Liver (tissue), 9 donors: Measurements from ENCODE around the gene PXYLP1. TPM values are rescaled to one million over a fixed set of nuclear protein-coding genes. Genes with fewer than 3 reads are reported as not detected.

Experiments used
- DNase-seq: peaks from one replicate; pipeline ENCODE4 v3.0.0-alpha.2; 2017; ENCODE audit warnings: low spot score
- H3K27ac ChIP-seq, 2 donors: one replicate each; pipeline ENCODE4 v1.7.0; 2013; ENCODE audit warnings: inconsistent platforms in 2 of 2, low read length in 2 of 2, control low read depth in 1 of 2, low read depth in 1 of 2, mild to moderate bottlenecking in 1 of 2
- H3K27me3 ChIP-seq, 4 donors: one replicate each; pipeline versions ENCODE4 v1.6.1 to v1.7.0; 2013; ENCODE audit warnings: low read length in 3 of 4, inconsistent platforms in 1 of 4, mild to moderate bottlenecking in 1 of 4, moderate library complexity in 1 of 4; ENCODE audit not compliant: control insufficient read depth in 4 of 4, insufficient read depth in 4 of 4
- H3K36me3 ChIP-seq, 4 donors: one replicate each; pipeline versions ENCODE4 v1.6.1 to v1.7.0; 2013; ENCODE audit warnings: low read length in 3 of 4, mild to moderate bottlenecking in 3 of 4, low read depth in 1 of 4, moderate library complexity in 1 of 4; ENCODE audit not compliant: control insufficient read depth in 4 of 4, insufficient read depth in 3 of 4
- H3K4me1 ChIP-seq, 4 donors: one replicate each; pipeline versions ENCODE4 v1.6.1 to v1.7.0; 2013; ENCODE audit warnings: low read length in 3 of 4, mild to moderate bottlenecking in 3 of 4, moderate library complexity in 1 of 4; ENCODE audit not compliant: control insufficient read depth in 4 of 4, insufficient read depth in 4 of 4
- H3K4me3 ChIP-seq, 3 donors: one replicate each; pipeline versions ENCODE4 v1.6.1 to v1.7.0; 2013; ENCODE audit warnings: low read length in 3 of 3, control low read depth in 1 of 3, low read depth in 1 of 3, mild to moderate bottlenecking in 1 of 3
- H3K9ac ChIP-seq, 2 donors: one replicate each; pipeline ENCODE4 v1.7.0; 2013; ENCODE audit warnings: low read length in 2 of 2, mild to moderate bottlenecking in 2 of 2, moderate library complexity in 2 of 2, control low read depth in 1 of 2, low read depth in 1 of 2
- H3K9me3 ChIP-seq, 4 donors: one replicate each; pipeline versions ENCODE4 v1.6.1 to v1.7.0; 2013; ENCODE audit warnings: low read length in 3 of 4; ENCODE audit not compliant: control insufficient read depth in 4 of 4
- EGR1 ChIP-seq, 2 donors: IDR thresholded peaks; 2 replicates each; pipeline ENCODE4 v1.6.1; 2016 to 2018; ENCODE audit warnings: antibody characterized with exemption in 2 of 2, low read depth in 2 of 2
- FOXA1 ChIP-seq: IDR thresholded peaks from 2 replicates; pipeline ENCODE4 v1.6.1; 2016; ENCODE audit warnings: antibody characterized with exemption
- FOXA2 ChIP-seq: IDR thresholded peaks from 2 replicates; pipeline ENCODE4 v1.6.1; 2016; ENCODE audit warnings: antibody characterized with exemption
- GABPA ChIP-seq, 2 donors: IDR thresholded peaks in 1 of 2; conservative IDR thresholded peaks in 1 of 2; 2 replicates each; pipeline ENCODE4 v1.6.1; 2016; ENCODE audit warnings: antibody characterized with exemption in 2 of 2, mild to moderate bottlenecking in 1 of 2, moderate library complexity in 1 of 2
- HNF4A ChIP-seq, 2 donors: conservative IDR thresholded peaks; 2 replicates each; pipeline ENCODE4 v1.6.1; 2016; ENCODE audit warnings: antibody characterized with exemption in 2 of 2, mild to moderate bottlenecking in 2 of 2
- HNF4G ChIP-seq: IDR thresholded peaks from 2 replicates; pipeline ENCODE4 v1.6.1; 2016; ENCODE audit warnings: antibody characterized with exemption
- JUND ChIP-seq, 2 donors: IDR thresholded peaks; 2 replicates each; pipeline ENCODE4 v1.6.1; 2016; ENCODE audit warnings: antibody characterized with exemption in 2 of 2
- NR2F2 ChIP-seq: IDR thresholded peaks from 2 replicates; pipeline ENCODE4 v1.6.1; 2016; ENCODE audit warnings: antibody characterized with exemption
- RAD21 ChIP-seq, 2 donors: IDR thresholded peaks; 2 replicates each; pipeline ENCODE4 v1.6.1; 2016; ENCODE audit warnings: antibody characterized with exemption in 2 of 2, mild to moderate bottlenecking in 2 of 2
- RXRA ChIP-seq, 2 donors: IDR thresholded peaks; 2 replicates each; pipeline ENCODE4 v1.6.1; 2017 to 2018; ENCODE audit warnings: antibody characterized with exemption in 2 of 2, mild to moderate bottlenecking in 1 of 2
- SP1 ChIP-seq: IDR thresholded peaks from 2 replicates; pipeline ENCODE4 v1.6.1; 2018; ENCODE audit warnings: antibody characterized with exemption, mild to moderate bottlenecking
- TAF1 ChIP-seq: conservative IDR thresholded peaks from 2 replicates; pipeline ENCODE4 v1.6.1; 2016; ENCODE audit warnings: antibody characterized with exemption, mild to moderate bottlenecking
- YY1 ChIP-seq: IDR thresholded peaks from 2 replicates; pipeline ENCODE4 v1.6.1; 2016; ENCODE audit warnings: antibody characterized with exemption, mild to moderate bottlenecking
- WGBS: extraction: QIAGEN DNeasy Blood & Tissue Kit; methylation state at CpG from one replicate; pipeline ENCODE4 v1.1.7; 2013; 5-methylcytosine and 5-hydroxymethylcytosine counted together
- polyA plus RNA-seq, 2 donors: library from polyadenylated mRNA; stranded (reverse) in 1 of 2; unstranded in 1 of 2; fragments of 200-250 nt in 1 of 2; fragments of >200 nt in 1 of 2; fragmentation: Nextera tagmentation in 1 of 2; extraction: Ambion mirVana in 1 of 2; gene quantifications; one replicate each; pipeline versions ENCODE4 v1.2.1 to v1.2.3, GENCODE V29; 2013 to 2015
- total RNA-seq, 2 donors: library from RNA; depleted of rRNA; stranded (reverse); fragments of >200 nt; gene quantifications; one replicate each; pipeline ENCODE4 v1.2.3, GENCODE V29; 2014
- TF ChIP-seq, protein P1 (sequence below): IDR thresholded peaks from 2 replicates; pipeline ENCODE4 v1.6.1; 2016; ENCODE audit warnings: antibody characterized with exemption, mild to moderate bottlenecking
- TF ChIP-seq, protein P2 (sequence below): IDR thresholded peaks from 2 replicates; pipeline ENCODE4 v1.6.1; 2016; ENCODE audit warnings: antibody characterized with exemption
- TF ChIP-seq, protein P3 (sequence below): fragments of 150-350 bp; IDR thresholded peaks from 2 replicates; pipeline ENCODE4 v1.5.1; 2017; ENCODE audit warnings: improper control_type of control experiment, low read depth, low read length; ENCODE audit not compliant: missing input control
- donor health status: healthy.
- donor health status: healthy.
- donor health status: healthy.
- donor health status: healthy.
- donor health status: healthy.

PXYLP1 gene
- total and polyA plus RNA-seq, 4 donors: 1.1 to 5.3 (median 3.1) TPM

DNA sequence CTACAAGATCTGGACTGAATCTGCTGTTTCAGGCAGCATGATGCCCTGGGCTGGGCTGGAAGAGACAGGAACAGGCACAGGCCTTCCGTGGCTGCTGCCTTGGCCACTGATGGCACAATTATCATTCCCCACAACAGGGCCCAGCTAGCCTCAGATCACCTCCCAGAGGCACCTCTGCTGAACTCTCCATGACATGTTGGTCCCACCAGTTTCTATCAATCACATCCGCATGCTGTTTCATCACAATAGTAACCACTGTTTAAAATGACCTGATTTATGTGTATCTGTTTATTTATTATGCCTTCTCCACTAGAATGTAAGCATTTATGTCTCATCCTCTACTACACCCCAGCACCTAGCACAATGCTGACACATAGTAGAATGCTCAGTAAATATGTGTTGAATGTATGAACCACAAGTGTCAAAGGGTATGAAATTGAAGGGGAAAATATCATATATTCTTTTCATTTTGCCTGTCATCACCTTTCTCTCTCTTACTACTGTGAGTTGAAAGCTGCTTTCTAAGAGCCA lies 104.0 kb downstream of the PXYLP1 start:
- Histone ChIP-seq H3K4me1 (peaks cover 0 to 12% (median 3%) of the 10 kb centered on the region in 4 donors), H3K36me3 (no peaks in the 10 kb centered on the region), H3K4me3 (no peak overlapping the region), H3K27ac (no peak overlapping the region), H3K27me3 (no peaks in the 10 kb centered on the region), H3K9ac (no peak overlapping the region), H3K9me3 (no peaks in the 10 kb centered on the region)
- WGBS: 94% methylated on average over 2 of the region's 2 CpGs
- DNase-seq: no peak
- TF ChIP-seq, protein P1, sequence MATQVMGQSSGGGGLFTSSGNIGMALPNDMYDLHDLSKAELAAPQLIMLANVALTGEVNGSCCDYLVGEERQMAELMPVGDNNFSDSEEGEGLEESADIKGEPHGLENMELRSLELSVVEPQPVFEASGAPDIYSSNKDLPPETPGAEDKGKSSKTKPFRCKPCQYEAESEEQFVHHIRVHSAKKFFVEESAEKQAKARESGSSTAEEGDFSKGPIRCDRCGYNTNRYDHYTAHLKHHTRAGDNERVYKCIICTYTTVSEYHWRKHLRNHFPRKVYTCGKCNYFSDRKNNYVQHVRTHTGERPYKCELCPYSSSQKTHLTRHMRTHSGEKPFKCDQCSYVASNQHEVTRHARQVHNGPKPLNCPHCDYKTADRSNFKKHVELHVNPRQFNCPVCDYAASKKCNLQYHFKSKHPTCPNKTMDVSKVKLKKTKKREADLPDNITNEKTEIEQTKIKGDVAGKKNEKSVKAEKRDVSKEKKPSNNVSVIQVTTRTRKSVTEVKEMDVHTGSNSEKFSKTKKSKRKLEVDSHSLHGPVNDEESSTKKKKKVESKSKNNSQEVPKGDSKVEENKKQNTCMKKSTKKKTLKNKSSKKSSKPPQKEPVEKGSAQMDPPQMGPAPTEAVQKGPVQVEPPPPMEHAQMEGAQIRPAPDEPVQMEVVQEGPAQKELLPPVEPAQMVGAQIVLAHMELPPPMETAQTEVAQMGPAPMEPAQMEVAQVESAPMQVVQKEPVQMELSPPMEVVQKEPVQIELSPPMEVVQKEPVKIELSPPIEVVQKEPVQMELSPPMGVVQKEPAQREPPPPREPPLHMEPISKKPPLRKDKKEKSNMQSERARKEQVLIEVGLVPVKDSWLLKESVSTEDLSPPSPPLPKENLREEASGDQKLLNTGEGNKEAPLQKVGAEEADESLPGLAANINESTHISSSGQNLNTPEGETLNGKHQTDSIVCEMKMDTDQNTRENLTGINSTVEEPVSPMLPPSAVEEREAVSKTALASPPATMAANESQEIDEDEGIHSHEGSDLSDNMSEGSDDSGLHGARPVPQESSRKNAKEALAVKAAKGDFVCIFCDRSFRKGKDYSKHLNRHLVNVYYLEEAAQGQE: no peak
- TF ChIP-seq YY1: no peak
- TF ChIP-seq NR2F2: no peak
- TF ChIP-seq TAF1: no peak
- TF ChIP-seq, protein P2, sequence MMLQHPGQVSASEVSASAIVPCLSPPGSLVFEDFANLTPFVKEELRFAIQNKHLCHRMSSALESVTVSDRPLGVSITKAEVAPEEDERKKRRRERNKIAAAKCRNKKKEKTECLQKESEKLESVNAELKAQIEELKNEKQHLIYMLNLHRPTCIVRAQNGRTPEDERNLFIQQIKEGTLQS: no peak
- no peak for TF ChIP-seq RXRA (IDR thresholded peaks at IDR 0.05)
- TF ChIP-seq RAD21 (IDR thresholded peaks at IDR 0.05): no peak
- TF ChIP-seq FOXA1: no peak
- no peak for TF ChIP-seq FOXA2
- no peak for TF ChIP-seq EGR1 (IDR thresholded peaks at IDR 0.05; ENCODE audit: low read depth in 2 of 2)

DNA sequence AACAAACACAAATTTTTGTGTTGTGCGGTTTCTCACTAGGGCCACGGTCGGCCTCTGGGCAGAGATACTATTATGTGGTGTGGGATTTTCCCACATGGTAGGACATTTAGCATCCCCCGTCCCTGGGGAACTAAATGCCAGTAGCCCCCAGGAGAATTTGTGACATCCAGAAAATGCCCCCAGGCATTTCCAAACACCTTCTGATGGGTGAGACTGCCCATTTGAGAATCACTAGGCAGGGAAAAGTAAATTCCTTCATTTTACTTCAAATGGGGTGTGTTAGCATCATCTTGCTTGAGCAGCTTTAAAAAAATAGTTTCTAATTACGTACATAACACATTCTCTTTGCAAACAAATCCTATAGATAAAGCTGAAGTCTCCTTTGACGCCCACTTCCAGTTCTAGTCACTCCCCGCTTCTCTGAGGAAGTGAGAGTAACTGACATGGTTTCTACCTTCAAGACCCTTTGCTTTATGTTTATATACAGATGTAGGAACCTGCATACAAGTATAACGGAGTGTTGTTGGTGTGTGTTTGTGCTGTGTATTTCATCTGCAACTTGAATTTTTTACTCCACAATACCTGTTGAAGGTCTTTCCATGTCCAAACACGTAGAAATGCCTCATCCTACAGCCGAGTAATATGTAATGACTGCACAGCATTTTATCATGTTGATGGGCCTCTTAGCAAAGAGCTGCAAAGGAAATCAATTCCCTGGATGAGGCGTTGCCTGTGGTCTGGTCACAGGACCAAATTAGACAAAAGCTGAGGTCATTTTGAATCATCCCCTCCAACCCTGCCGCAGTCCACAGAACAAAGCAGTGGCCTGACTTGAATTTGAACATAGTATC lies 105.3 kb downstream of the PXYLP1 start:
- Histone ChIP-seq H3K4me1 (peaks cover 0 to 12% (median 3%) of the 10 kb centered on the region in 4 donors), H3K36me3 (no peaks in the 10 kb centered on the region), H3K4me3 (no peak overlapping the region), H3K9me3 (no peaks in the 10 kb centered on the region), H3K9ac (no peak overlapping the region), H3K27me3 (no peaks in the 10 kb centered on the region), H3K27ac (no peak overlapping the region)
- TF ChIP-seq FOXA1 (no peak), RXRA (IDR thresholded peaks at IDR 0.05) (no peak), JUND (IDR thresholded peaks at IDR 0.05) (no peak), TAF1 (no peak), YY1 (no peak), NR2F2 (no peak), HNF4G (no peak), HNF4A (conservative IDR thresholded peaks at IDR 0.05) (no peak), GABPA (IDR thresholded peaks at IDR 0.05 in 1 of 2, conservative IDR thresholded peaks at IDR 0.05 in 1 of 2) (no peak), SP1 (no peak), FOXA2 (no peak), EGR1 (IDR thresholded peaks at IDR 0.05; ENCODE audit: low read depth in 2 of 2) (no peak)
- TF ChIP-seq, protein P1: no peak
- TF ChIP-seq, protein P3, sequence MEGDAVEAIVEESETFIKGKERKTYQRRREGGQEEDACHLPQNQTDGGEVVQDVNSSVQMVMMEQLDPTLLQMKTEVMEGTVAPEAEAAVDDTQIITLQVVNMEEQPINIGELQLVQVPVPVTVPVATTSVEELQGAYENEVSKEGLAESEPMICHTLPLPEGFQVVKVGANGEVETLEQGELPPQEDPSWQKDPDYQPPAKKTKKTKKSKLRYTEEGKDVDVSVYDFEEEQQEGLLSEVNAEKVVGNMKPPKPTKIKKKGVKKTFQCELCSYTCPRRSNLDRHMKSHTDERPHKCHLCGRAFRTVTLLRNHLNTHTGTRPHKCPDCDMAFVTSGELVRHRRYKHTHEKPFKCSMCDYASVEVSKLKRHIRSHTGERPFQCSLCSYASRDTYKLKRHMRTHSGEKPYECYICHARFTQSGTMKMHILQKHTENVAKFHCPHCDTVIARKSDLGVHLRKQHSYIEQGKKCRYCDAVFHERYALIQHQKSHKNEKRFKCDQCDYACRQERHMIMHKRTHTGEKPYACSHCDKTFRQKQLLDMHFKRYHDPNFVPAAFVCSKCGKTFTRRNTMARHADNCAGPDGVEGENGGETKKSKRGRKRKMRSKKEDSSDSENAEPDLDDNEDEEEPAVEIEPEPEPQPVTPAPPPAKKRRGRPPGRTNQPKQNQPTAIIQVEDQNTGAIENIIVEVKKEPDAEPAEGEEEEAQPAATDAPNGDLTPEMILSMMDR: no peak
- TF ChIP-seq, protein P2: no peak
- WGBS: 84% methylated on average over 12 of the region's 12 CpGs
- no peak for DNase-seq
